ENCODE measurements around the gene KIAA0319L.
A peak's percentile ranks its signal among the peaks of the same experiment; 100 is the strongest.

Gene KIAA0319L

GRCh38 chr1:35509558-35509957 lies 47.6 kb downstream of the KIAA0319L start:
- H3K27me3 ChIP-seq (replicated peaks; ENCODE audit: control insufficient read depth, insufficient read depth, low read length): no peaks in the 10 kb centered on the region
- TF ChIP-seq CTCF (IDR thresholded peaks at IDR 0.05; ENCODE audit: insufficient read depth, low read length, poor library complexity, severe bottlenecking): no peak
- H3K36me3 ChIP-seq (ENCODE audit: control insufficient read depth, insufficient read depth, low read length): no peaks in the 10 kb centered on the region
- DNase-seq (ENCODE audit: extremely low read depth, insufficient read length): no peak
- H3K4me3 ChIP-seq (replicated peaks; ENCODE audit: low read depth, low read length): no peak overlapping the region

DNA sequence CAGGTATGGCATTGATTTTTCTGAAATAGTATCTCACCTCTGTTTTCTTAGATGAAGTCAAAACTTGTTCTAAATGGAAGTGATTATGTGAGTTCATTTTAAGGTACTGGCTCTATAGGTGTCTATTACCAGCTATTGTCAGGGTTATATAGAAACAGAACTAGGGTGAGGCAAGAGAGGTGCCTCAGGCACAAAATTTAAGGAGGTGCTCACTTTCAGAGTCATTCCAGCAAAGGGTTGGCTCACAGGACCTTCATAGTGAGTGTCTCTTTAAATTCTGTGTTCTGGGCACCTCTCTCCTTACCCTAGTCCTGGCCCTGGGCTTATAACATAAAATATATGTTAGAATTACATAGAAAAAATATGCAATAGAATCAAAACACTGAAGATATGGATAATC lies 49.3 kb downstream of the KIAA0319L start:
- Histone ChIP-seq H3K4me3 (replicated peaks; ENCODE audit: low read depth, low read length) (no peak overlapping the region), H3K36me3 (ENCODE audit: control insufficient read depth, insufficient read depth, low read length) (no peaks in the 10 kb centered on the region), H3K27me3 (replicated peaks; ENCODE audit: control insufficient read depth, insufficient read depth, low read length) (no peaks in the 10 kb centered on the region)
- no peak for DNase-seq (ENCODE audit: extremely low read depth, insufficient read length)
- TF ChIP-seq CTCF (IDR thresholded peaks at IDR 0.05; ENCODE audit: insufficient read depth, low read length, poor library complexity, severe bottlenecking): no peak

DNA sequence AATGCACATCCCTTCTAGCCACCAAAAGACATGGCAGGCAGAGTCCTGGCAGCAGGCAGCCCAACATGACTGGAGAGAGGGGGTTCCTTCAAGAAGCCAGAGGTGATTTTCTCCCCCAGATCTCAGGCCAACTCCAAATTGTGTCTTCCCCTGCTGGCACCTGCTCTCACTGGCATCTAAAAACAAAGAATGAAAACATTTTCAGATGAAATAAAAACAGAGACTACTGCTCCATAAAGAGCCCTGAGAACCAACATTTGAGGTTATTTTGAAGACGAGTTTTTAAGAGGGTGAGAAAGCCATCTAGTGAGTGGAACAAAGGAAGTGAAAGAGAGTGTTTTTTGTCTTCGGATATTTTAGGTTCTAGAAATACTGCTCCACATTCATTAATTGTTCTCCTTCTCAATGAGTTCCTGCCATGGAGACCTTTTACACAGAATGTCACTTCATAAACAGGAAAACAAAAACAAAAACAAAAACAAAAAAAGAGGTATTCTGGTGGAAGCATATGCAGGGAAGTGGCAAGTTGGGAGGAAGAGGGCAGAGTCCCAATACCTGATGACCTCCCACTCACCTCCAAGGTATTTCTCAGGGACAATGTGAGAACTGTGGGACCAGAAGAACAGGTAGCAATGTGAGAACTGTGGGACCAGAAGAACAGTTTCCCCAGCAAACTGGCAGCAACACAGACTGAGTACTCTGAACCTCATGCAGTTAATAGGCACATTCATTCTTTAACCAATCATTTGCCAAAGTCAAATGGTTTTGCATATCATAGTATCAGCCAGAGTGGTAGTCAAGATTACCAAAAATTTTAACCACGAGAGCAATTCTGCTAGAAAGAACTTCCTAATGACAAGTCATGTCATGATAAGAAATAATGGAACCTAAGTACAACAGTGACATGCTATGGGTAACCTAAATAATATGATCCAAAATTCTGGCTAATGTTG lies 50.0 kb downstream of the KIAA0319L start:
- Histone ChIP-seq H3K27me3 (replicated peaks; ENCODE audit: control insufficient read depth, insufficient read depth, low read length) (no peaks in the 10 kb centered on the region), H3K4me3 (replicated peaks; ENCODE audit: low read depth, low read length) (peak overlapping the region; percentile 31), H3K36me3 (ENCODE audit: control insufficient read depth, insufficient read depth, low read length) (no peaks in the 10 kb centered on the region)
- no peak for TF ChIP-seq CTCF (IDR thresholded peaks at IDR 0.05; ENCODE audit: insufficient read depth, low read length, poor library complexity, severe bottlenecking)
- peak; percentile 20 for DNase-seq (ENCODE audit: extremely low read depth, insufficient read length)

DNA sequence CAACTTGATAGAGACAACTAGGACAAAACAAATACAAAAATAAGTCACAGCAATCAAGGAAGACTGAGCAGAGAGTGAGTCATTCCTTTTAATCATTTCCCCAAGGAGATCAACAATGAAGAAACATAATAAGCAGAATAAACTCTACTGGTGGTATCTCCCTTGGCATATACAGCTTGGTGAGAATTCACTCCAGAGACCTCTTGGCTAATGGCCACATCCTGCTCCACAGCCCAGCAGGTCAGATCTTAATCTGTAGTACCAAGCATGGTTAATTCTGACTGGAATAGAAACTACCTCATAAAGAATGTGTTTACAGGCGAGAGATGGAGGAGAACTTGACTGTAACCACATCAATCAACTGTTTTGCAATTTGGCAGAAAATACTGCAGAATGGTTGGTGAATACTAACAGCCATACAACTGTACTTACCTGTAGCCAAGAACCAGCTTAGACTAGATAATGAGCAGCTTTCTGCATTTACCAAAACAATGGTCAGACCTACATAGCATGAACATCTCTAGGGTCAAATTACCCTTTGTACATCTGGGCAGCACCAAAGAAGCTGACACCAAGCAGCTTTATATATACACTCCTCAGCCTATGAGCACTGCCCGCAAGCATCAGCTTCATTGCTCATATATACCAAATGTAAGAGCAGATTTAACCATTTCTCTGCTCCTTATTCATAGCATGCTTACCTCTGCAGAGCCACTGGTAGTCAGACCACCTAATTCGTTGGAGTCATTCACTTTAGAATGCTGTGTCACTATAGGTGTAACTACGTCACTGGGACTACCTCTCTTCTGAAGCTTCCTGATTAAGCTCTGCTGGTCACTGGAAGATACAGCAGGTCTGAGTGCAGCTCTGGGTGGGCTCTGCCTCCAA lies 51.0 kb downstream of the KIAA0319L start:
- no peaks in the 10 kb centered on the region for H3K36me3 ChIP-seq (ENCODE audit: control insufficient read depth, insufficient read depth, low read length)
- 0 out of 2 replicates have a peak overlapping the region, but pooled peaks have one; percentile 1 for H3K4me3 ChIP-seq (replicated peaks; ENCODE audit: low read depth, low read length)
- TF ChIP-seq CTCF (IDR thresholded peaks at IDR 0.05; ENCODE audit: insufficient read depth, low read length, poor library complexity, severe bottlenecking): no peak
- DNase-seq (ENCODE audit: extremely low read depth, insufficient read length): peak; percentile 67
- no peaks in the 10 kb centered on the region for H3K27me3 ChIP-seq (replicated peaks; ENCODE audit: control insufficient read depth, insufficient read depth, low read length)

DNA sequence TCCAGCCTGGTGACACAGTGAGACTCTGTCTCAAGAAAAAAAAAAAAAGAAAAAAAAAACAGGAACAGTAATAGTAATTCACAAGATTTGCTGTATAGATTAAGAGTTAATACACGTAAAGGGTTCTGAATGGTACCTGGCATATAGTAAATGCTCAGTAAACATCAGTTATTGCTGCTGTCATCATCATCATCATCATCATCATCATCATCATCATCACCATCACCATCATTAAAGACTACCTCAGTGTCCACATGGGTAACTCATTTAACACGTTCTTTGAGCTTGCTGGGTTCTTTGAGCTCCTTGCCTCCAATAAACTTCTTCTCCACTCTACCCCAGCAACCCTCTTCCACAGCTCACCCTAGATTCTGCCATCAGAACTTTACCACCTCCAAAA lies 55.0 kb downstream of the KIAA0319L start:
- H3K4me3 ChIP-seq (replicated peaks; ENCODE audit: low read depth, low read length): no peak overlapping the region
- DNase-seq (ENCODE audit: extremely low read depth, insufficient read length): no peak
- no peak for TF ChIP-seq CTCF (IDR thresholded peaks at IDR 0.05; ENCODE audit: insufficient read depth, low read length, poor library complexity, severe bottlenecking)
- no peaks in the 10 kb centered on the region for H3K36me3 ChIP-seq (ENCODE audit: control insufficient read depth, insufficient read depth, low read length)
- H3K27me3 ChIP-seq (replicated peaks; ENCODE audit: control insufficient read depth, insufficient read depth, low read length): no peaks in the 10 kb centered on the region

Data from GM06990 (cell line).